Measurements from ENCODE around the gene MASP1. TPM values are rescaled to one million over a fixed set of nuclear protein-coding genes. Genes with fewer than 3 reads are reported as not detected.

Gene MASP1
- total and polyA plus RNA-seq, 2 donors (not counting 1 experiment from before 2014, with no cell fraction given) = 145 to 328 TPM

GRCh38 chr3:187211532-187212195 lies 79.9 kb downstream of the MASP1 start:
- H3K9ac ChIP-seq (ENCODE audit: insufficient read depth, low read length) = no peak overlapping the region
- H2AFZ ChIP-seq (ENCODE audit: low read length) = no peak overlapping the region
- H3K4me3 ChIP-seq (replicated peaks in 1 of 4; ENCODE audit: control extremely low read depth in 1 of 4, insufficient read depth in 1 of 4, low read depth in 3 of 4, low read length in 4 of 4) = no peak overlapping the region
- H3K27ac ChIP-seq (ENCODE audit: insufficient read depth, low read length) = no peak overlapping the region
- H3K79me2 ChIP-seq (ENCODE audit: control insufficient read depth, insufficient read depth, low read length) = no peaks in the 10 kb centered on the region
- no peak for TF ChIP-seq EZH2 (IDR thresholded peaks at IDR 0.05; ENCODE audit: low read length, missing control alignments)
- TF ChIP-seq CTCF (conservative IDR thresholded peaks at IDR 0.05 in 1 of 2, IDR thresholded peaks at IDR 0.05 in 1 of 2; ENCODE audit: low read depth in 1 of 2, low read length in 2 of 2) = no peak
- no peaks in the 10 kb centered on the region for H3K27me3 ChIP-seq (ENCODE audit: control insufficient read depth, insufficient read depth, low read length)
- no peaks in the 10 kb centered on the region for H3K4me1 ChIP-seq (ENCODE audit: control insufficient read depth, extremely low read depth, insufficient read depth, low read length)
- no peak overlapping the region for H3K4me2 ChIP-seq (ENCODE audit: extremely low read depth, insufficient read depth, low read length)
- DNase-seq (ENCODE audit: low read depth in 2 of 2) = peak in 1 of 2 donors; percentile 86
- no peaks in the 10 kb centered on the region for H4K20me1 ChIP-seq (ENCODE audit: control insufficient read depth, extremely low read depth, insufficient read depth, low read length)
- H3K9me3 ChIP-seq (ENCODE audit: control insufficient read depth, insufficient read depth, low read depth, low read length) = no peaks in the 10 kb centered on the region
- H3K36me3 ChIP-seq (ENCODE audit: control insufficient read depth, insufficient read depth, low read length) = no peaks in the 10 kb centered on the region

GRCh38 chr3:187210545-187211327 lies 80.8 kb downstream of the MASP1 start:
- peak in 1 of 2 donors; percentile 92 for DNase-seq (ENCODE audit: low read depth in 2 of 2)
- H3K79me2 ChIP-seq (ENCODE audit: control insufficient read depth, insufficient read depth, low read length) = no peaks in the 10 kb centered on the region
- TF ChIP-seq EZH2 (IDR thresholded peaks at IDR 0.05; ENCODE audit: low read length, missing control alignments) (no peak), CTCF (conservative IDR thresholded peaks at IDR 0.05 in 1 of 2, IDR thresholded peaks at IDR 0.05 in 1 of 2; ENCODE audit: low read depth in 1 of 2, low read length in 2 of 2) (no peak)
- H3K9me3 ChIP-seq (ENCODE audit: control insufficient read depth, insufficient read depth, low read depth, low read length) = no peaks in the 10 kb centered on the region
- H4K20me1 ChIP-seq (ENCODE audit: control insufficient read depth, extremely low read depth, insufficient read depth, low read length) = no peaks in the 10 kb centered on the region
- H3K36me3 ChIP-seq (ENCODE audit: control insufficient read depth, insufficient read depth, low read length) = no peaks in the 10 kb centered on the region
- H3K4me1 ChIP-seq (ENCODE audit: control insufficient read depth, extremely low read depth, insufficient read depth, low read length) = no peaks in the 10 kb centered on the region
- no peak overlapping the region for H3K4me3 ChIP-seq (replicated peaks in 1 of 4; ENCODE audit: control extremely low read depth in 1 of 4, insufficient read depth in 1 of 4, low read depth in 3 of 4, low read length in 4 of 4)
- no peak overlapping the region for H3K4me2 ChIP-seq (ENCODE audit: extremely low read depth, insufficient read depth, low read length)
- no peaks in the 10 kb centered on the region for H3K27me3 ChIP-seq (ENCODE audit: control insufficient read depth, insufficient read depth, low read length)
- no peak overlapping the region for H2AFZ ChIP-seq (ENCODE audit: low read length)
- H3K27ac ChIP-seq (ENCODE audit: insufficient read depth, low read length) = no peak overlapping the region
- no peak overlapping the region for H3K9ac ChIP-seq (ENCODE audit: insufficient read depth, low read length)

GRCh38 chr3:187210091-187210490 lies 81.4 kb downstream of the MASP1 start:
- no peaks in the 10 kb centered on the region for H3K36me3 ChIP-seq (ENCODE audit: control insufficient read depth, insufficient read depth, low read length)
- no peak overlapping the region for H2AFZ ChIP-seq (ENCODE audit: low read length)
- H3K4me1 ChIP-seq (ENCODE audit: control insufficient read depth, extremely low read depth, insufficient read depth, low read length) = no peaks in the 10 kb centered on the region
- no peak for DNase-seq (ENCODE audit: low read depth in 2 of 2)
- H3K27ac ChIP-seq (ENCODE audit: insufficient read depth, low read length) = no peak overlapping the region
- H3K9ac ChIP-seq (ENCODE audit: insufficient read depth, low read length) = no peak overlapping the region
- H3K79me2 ChIP-seq (ENCODE audit: control insufficient read depth, insufficient read depth, low read length) = no peaks in the 10 kb centered on the region
- H3K4me3 ChIP-seq (replicated peaks in 1 of 4; ENCODE audit: control extremely low read depth in 1 of 4, insufficient read depth in 1 of 4, low read depth in 3 of 4, low read length in 4 of 4) = no peak overlapping the region
- no peak overlapping the region for H3K4me2 ChIP-seq (ENCODE audit: extremely low read depth, insufficient read depth, low read length)
- no peaks in the 10 kb centered on the region for H3K27me3 ChIP-seq (ENCODE audit: control insufficient read depth, insufficient read depth, low read length)
- TF ChIP-seq CTCF (conservative IDR thresholded peaks at IDR 0.05 in 1 of 2, IDR thresholded peaks at IDR 0.05 in 1 of 2; ENCODE audit: low read depth in 1 of 2, low read length in 2 of 2) (no peak), EZH2 (IDR thresholded peaks at IDR 0.05; ENCODE audit: low read length, missing control alignments) (no peak)
- H3K9me3 ChIP-seq (ENCODE audit: control insufficient read depth, insufficient read depth, low read depth, low read length) = no peaks in the 10 kb centered on the region
- no peaks in the 10 kb centered on the region for H4K20me1 ChIP-seq (ENCODE audit: control insufficient read depth, extremely low read depth, insufficient read depth, low read length)

All from fibroblast of lung (primary cell).